Hematopoietic multipotent progenitor cell treated with erythropoietin and hydrocortisone succinate and interleukin-3 and kit ligand, for 8 days (in vitro differentiated cells): Measurements from ENCODE around the gene PKNOX2.

Experiments
- DNase-seq: peaks from one replicate; pipeline ENCODE4 v3.0.0-alpha.2; 2015

The PKNOX2 gene

GRCh38 chr11:125155100-125155444 is 9.5 kb upstream of the PKNOX2 start:
- no peak for DNase-seq

- DNase-seq, result no peak
These were observed 8.8 kb upstream of the PKNOX2 start for GRCh38 chr11:125155767-125156166.

DNA sequence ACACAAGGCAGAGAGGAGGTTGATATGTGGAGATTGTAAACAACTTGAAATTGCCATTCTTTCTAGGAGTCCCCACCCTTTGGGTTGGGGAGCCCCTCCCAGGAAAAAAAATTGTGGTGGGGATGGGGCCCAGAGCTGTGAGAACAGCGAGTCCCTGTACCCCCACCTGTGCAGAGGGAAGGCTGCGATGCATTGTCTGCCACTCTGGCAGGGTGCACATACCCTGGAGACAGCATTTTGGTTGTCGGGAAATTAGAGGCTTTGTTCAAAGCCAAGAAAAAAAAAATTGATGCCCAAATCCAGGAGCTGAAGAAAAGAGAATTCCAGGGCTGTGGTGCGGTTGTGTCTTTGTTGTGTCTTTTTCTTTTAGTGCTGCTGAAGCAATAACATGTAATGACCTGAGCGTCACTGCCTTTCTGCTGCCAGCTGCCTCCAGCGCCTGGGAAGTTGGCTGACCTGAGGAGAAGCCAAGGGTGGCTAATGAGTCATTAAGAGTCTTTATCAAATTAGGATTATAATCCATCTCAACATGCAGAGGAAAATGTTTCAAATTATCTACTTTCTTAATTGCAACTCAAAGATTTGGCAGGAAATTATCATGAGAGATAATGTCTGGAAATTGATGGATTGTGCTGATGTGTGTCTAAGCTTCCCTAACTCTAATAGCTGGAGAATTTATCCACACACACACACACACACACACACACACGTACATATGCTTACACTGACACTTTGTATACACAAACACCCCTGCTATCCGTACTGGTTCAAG is 8.0 kb upstream of the PKNOX2 start:
- no peak for DNase-seq

DNA sequence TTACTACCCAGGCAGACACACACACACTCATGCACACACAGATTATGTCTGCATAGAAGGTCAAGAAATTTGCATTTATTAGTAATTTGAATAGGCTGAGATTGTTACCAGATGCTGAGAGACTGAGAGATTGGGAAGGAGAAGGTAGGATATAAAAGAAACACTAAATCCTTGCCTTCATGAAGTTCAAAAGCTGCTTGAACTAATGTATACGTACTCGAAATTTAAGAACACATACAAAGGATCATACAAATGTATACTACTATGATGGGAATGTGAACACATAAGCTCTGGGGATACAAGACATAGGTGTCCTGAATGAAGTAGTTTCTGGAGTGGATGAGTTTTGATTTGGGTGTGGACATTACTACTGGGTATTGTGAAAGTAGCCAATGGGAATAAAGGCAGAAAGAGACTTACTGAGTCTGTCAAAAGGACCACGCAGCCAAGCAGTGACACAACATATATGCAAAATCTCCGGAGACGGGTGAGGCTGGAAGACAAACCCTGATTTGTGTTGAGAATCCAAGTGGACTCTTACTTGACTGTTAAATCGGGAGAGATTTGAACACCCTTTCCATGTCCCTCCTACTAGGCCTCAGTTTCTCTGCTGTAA is 7.3 kb upstream of the PKNOX2 start:
- DNase-seq, result no peak

- DNase-seq, result no peak
These were observed 6.4 kb upstream of the PKNOX2 start for GRCh38 chr11:125157953-125158680.

- DNase-seq, result no peak
These were observed 1.8 kb upstream of the PKNOX2 start for GRCh38 chr11:125162743-125163142.

DNA sequence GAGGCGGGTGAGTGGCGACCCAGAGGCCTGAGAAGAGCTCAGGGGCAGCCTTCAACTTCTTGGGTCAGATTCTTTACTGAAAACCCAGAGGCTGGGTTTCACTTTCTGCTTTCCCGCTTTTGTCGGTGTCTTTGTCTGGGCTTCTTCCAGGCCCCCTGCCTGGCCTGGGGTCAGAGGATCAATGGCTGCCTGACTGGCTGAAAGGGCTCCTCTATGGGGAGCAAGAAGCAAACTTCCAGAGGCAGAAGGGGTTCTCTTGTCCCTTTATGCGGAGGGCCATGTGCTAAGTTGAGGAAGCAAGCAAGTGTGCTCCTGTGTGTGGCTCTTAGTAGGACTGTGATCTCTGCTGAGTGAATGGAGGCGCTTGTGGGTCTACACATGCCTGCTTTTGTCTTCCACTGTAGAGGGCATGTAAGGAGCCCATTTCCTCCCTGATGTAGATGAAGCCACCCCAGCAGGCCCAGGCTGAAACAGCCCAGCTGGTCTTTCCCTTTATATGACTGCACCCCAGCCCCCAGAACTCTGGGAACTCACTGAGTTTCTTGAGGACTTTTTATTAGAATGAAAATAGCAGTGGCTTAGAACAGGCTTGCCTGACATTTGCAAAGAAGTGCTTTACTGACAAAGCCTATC is 1.0 kb upstream of the PKNOX2 start:
- DNase-seq, result no peak

- no peak for DNase-seq
These were observed 495 bp upstream of the PKNOX2 start for GRCh38 chr11:125164091-125164421.

DNA sequence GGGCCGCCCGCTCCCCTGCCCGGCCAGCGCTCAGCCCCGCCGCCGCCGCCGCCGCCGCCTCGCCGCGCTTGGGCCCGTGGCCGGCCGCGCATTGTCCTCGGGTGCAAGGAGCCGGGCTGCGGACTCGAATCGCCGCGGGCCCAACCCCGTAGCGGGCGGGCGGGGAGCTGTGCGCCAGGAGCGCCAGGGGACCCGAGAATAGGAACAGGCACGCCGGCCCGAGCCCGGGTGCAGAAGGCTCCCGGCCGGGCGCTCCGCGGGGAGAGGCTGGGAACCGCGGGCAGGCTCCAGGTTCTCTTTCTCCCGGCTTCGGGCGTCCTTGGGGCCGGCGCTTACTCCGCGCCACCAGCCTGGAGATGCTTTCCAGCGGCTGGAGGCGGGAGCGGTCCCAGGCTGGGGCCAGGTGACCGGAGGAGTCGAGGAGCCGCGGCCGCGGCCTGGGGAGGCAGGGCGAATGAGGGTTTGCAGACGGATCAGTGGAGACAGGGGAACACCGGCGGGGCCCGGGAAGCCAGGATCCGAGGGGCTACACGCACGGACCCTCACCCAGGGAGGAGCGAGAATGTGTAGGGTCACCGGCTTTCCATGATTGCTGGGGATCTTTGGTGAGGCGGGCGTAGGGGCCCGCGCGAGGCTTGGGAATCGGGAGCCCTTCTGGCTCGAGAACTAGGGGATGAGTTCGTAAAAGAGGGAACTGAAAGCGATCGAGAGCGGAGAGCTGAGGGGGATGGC is 726 bp downstream of the PKNOX2 start:
- no peak for DNase-seq

DNA sequence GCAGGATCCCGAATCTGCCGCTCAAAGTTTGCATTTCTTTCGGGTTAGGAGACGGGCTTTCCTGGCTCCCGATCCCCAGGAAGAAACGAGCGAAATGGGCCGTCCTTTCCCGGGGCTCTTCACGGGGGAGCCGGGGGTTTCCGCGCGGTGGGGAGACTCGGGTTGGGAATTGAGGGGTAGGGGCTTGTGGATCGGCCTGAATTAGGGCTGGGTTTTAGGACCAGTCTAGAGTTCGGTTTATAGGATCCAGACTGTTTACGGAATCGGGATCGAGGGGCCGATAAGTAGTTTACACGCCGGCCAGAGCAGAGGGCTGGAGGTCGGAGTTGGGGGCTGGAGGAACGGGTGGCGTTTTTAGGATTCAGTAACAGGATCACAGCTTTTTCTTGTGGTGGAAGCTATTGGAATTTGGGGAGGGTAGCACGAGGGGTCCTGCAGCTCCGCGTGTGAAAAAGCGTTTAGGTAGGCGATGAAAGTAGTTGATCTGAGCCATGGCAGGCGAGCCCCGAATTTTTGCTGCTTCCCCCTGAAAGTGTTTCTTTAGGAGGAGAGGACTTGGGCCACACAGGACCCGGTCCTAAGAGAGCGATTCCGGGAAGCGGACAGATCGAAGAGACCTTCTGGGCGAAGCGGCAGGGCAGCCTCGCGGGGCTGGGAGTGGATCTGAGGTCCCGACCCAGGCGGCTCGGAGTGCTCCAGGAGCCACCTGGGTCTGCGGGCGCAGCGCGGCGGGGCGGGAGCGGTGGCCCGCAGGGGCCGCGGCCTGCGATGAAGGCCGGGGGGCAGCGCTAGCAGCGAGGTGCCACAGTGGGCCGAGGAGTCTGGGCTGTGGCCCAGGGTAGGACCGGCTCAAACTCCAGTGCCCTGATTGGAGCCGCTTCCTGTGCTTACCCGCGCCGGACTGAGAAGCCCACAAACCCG is 1.6 kb downstream of the PKNOX2 start:
- DNase-seq, result no peak

GRCh38 chr11:125166764-125167291 is 2.3 kb downstream of the PKNOX2 start:
- no peak for DNase-seq

- DNase-seq, result no peak
These were observed 2.9 kb downstream of the PKNOX2 start for GRCh38 chr11:125167292-125167953.

- no peak for DNase-seq
These were observed 3.6 kb downstream of the PKNOX2 start for GRCh38 chr11:125167954-125168835.

- DNase-seq, result no peak
These were observed 4.4 kb downstream of the PKNOX2 start for GRCh38 chr11:125168918-125169456.

- no peak for DNase-seq
These were observed 5.5 kb downstream of the PKNOX2 start for GRCh38 chr11:125170001-125170509.

DNA sequence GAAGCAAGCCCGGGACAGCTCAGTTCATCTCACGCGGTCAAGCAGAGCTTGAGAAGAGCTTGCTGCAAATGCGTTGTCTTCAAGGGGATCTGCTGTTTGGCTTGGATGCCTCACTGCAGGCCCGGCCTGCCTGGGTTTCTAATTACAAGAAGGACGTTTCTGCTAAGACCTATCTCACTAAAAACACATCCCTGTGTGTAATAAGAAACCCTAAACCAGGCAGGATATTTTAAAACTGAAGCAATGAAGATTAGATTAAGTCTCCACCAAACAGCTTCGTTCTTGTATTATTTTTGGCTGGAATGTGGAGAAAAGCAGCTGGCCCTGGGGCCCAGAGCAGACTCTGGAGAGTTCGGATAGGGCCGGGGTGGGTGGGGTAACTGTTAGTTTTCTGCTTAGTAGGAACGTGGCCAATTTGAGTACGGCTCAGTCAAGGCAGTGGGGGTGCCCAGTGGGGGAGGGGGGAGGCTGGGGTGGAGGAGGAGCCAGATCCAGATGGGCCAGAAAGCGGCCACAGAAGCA is 6.0 kb downstream of the PKNOX2 start:
- no peak for DNase-seq

DNA sequence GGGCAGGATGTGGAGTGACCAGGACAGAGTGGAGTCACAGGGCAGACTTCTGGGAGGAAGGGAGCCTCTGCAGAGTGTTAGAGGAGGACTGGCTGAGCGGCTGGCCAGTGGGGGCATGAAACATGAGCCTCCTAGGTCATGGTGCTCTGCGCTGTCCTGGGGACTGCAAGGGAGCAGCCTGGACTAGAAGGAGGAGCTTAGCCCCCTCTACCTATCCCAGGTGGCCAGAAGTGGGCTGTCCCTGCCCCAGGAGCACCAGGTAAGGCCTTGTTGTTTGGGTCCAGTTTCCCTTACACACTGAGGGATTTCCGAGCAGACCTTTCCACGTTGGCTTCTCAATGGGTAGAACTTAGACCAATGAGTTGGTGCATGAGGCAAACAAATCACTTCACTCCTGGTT is 7.4 kb downstream of the PKNOX2 start:
- no peak for DNase-seq

DNA sequence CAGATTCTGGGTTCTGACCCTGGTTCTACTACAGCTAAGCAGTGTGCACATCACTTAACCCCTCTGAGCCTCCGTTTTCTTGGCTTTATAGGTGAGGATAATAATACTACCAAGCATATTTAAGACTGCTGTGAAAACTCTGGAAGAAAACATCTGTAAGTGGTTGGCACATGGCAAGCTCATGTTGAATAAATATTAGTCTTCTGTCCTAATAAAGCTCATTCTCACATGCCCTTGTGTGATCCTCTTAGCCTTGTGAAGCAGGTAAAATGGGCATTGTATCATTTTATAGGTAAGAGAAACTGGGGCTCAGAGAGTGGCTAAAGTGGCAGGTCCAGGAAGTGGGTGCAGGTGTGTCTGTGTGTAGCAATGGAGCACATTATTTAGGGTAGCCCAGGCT is 8.5 kb downstream of the PKNOX2 start:
- no peak for DNase-seq

DNA sequence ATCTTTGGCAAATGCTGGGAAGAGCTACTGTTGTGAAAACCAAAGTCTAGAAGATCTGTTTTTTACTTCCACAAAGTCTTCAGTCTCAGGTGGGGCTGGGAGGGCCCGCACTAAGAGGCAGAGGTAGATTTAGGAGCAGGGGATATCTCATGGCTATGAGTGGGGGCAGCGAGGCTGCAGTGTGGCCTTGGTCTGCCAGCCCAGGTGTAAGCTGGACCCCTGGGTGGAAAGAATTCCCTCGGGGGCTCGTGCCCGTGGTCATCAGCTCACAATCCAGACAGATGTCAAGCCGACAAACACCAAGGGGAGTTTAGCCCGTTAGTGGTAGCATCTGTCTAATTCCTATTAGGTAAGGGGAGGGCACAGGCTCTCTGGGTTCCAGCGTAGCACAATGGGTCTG is 9.0 kb downstream of the PKNOX2 start:
- DNase-seq, result no peak
